Liver (tissue), 3 donors: Measurements from ENCODE around the gene SIDT2.

ENCODE experiments used
- GABPA ChIP-seq, 2 donors: IDR thresholded peaks in 1 of 2; conservative IDR thresholded peaks in 1 of 2; 2 replicates each; pipeline ENCODE4 v1.6.1; 2016; ENCODE audit warnings: antibody characterized with exemption in 2 of 2, mild to moderate bottlenecking in 1 of 2, moderate library complexity in 1 of 2
- JUND ChIP-seq, 2 donors: IDR thresholded peaks; 2 replicates each; pipeline ENCODE4 v1.6.1; 2016; ENCODE audit warnings: antibody characterized with exemption in 2 of 2
- TF ChIP-seq, protein P1 (sequence below): fragments of 150-350 bp; IDR thresholded peaks from 2 replicates; pipeline ENCODE4 v1.5.1; 2017; ENCODE audit warnings: improper control_type of control experiment, low read depth, low read length; ENCODE audit not compliant: missing input control
- donor health status: healthy.
- donor health status: healthy.

DNA sequence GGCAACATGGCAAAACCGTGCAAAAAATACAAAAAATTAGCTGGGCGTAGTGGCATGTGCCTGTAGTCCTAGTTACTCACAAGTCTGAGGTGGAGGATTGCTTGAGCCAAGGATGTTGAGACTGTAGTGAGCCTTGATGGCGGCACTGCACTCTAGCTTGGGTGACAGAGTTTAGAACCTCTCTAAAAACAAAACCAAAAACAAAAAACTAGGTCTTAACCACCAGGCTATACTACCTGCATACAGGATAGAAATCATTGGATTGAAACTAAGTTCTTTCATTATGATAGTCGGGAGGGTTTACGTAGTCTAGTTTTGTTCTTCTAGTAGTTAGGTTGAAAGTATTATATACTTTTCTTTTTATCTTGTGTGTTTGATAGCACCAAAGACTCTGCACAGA, 59.7 kb downstream of the SIDT2 start:
- TF ChIP-seq, protein P1, sequence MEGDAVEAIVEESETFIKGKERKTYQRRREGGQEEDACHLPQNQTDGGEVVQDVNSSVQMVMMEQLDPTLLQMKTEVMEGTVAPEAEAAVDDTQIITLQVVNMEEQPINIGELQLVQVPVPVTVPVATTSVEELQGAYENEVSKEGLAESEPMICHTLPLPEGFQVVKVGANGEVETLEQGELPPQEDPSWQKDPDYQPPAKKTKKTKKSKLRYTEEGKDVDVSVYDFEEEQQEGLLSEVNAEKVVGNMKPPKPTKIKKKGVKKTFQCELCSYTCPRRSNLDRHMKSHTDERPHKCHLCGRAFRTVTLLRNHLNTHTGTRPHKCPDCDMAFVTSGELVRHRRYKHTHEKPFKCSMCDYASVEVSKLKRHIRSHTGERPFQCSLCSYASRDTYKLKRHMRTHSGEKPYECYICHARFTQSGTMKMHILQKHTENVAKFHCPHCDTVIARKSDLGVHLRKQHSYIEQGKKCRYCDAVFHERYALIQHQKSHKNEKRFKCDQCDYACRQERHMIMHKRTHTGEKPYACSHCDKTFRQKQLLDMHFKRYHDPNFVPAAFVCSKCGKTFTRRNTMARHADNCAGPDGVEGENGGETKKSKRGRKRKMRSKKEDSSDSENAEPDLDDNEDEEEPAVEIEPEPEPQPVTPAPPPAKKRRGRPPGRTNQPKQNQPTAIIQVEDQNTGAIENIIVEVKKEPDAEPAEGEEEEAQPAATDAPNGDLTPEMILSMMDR = no peak
- TF ChIP-seq JUND (IDR thresholded peaks at IDR 0.05) = no peak
- TF ChIP-seq GABPA (IDR thresholded peaks at IDR 0.05 in 1 of 2, conservative IDR thresholded peaks at IDR 0.05 in 1 of 2) = no peak
